Caco-2 (cell line): ENCODE results near the gene DOCK10. TPM values are rescaled to one million over a fixed set of nuclear protein-coding genes. Genes with fewer than 3 reads are reported as not detected.

Source experiments
- BruUV-seq: library from RNA; stranded (reverse); fragments of 400-500 nt; replicated peaks from 2 replicates; lab custom pipeline; 2021; lab: Mats Ljungman, UMichigan
- CTCF ChIA-PET: fragments of 300-600 bp; sonication (Branson Sonifier 250); formaldehyde crosslinking; loops from one replicate; lab custom pipeline; 2022; ENCODE audit warnings: antibody characterized with exemption; lab: Charles Lee
- POLR2A ChIA-PET: fragments of 300-600 bp; sonication (Branson Sonifier 250); formaldehyde crosslinking; loops from one replicate; lab custom pipeline; 2022; ENCODE audit warnings: antibody characterized with exemption; lab: Charles Lee
- DNase-seq, 2 experiments: peaks; one replicate each; pipeline versions ENCODE4 v3.0.0 to v3.0.0-alpha.2; 2020 to 2022
- H3K27me3 ChIP-seq: replicated peaks from 2 replicates; pipeline ENCODE4 v1.6.0; 2011; ENCODE audit warnings: low read length; ENCODE audit not compliant: control insufficient read depth, insufficient read depth
- H3K36me3 ChIP-seq: 2 replicates; pipeline ENCODE4 v1.5.1; 2011; ENCODE audit warnings: low read length; ENCODE audit not compliant: control insufficient read depth, insufficient read depth
- H3K4me1 ChIP-seq: fragments of 250-450 bp; sonication (Bioruptor Pico); 2 replicates; pipeline ENCODE4 v1.5.1; 2020; ENCODE audit warnings: mild to moderate bottlenecking
- H3K4me3 ChIP-seq: 2 replicates; pipeline ENCODE4 v1.5.1; 2011; ENCODE audit warnings: low read depth, mild to moderate bottlenecking, control low read depth, low read length
- H3K9me3 ChIP-seq: fragments of 250-450 bp; sonication (Bioruptor Pico); 2 replicates; pipeline ENCODE4 v1.5.1; 2020; ENCODE audit warnings: mild to moderate bottlenecking, moderate library complexity
- H3K27ac Mint-ChIP-seq: one replicate; pipeline ENCODE4 v1.8.0; 2022; ENCODE audit warnings: mixed read lengths; ENCODE audit not compliant: unreplicated experiment
- H3K27me3 Mint-ChIP-seq: one replicate; pipeline ENCODE4 v1.8.0; 2022; ENCODE audit warnings: mixed read lengths; ENCODE audit not compliant: insufficient read depth, unreplicated experiment
- H3K36me3 Mint-ChIP-seq: one replicate; pipeline ENCODE4 v1.8.0; 2022; ENCODE audit warnings: mild to moderate bottlenecking, mixed read lengths; ENCODE audit not compliant: insufficient read depth, unreplicated experiment
- H3K4me1 Mint-ChIP-seq: one replicate; pipeline ENCODE4 v1.8.0; 2022; ENCODE audit warnings: low read depth, mixed read lengths; ENCODE audit not compliant: unreplicated experiment
- H3K4me3 Mint-ChIP-seq: one replicate; pipeline ENCODE4 v1.8.0; 2022; ENCODE audit warnings: mild to moderate bottlenecking, moderate library complexity, mixed read lengths; ENCODE audit not compliant: unreplicated experiment
- H3K9me3 Mint-ChIP-seq: one replicate; pipeline ENCODE4 v1.8.0; 2022; ENCODE audit warnings: mixed read lengths; ENCODE audit not compliant: unreplicated experiment
- CTCF ChIP-seq, 2 experiments: fragments of 200-600 bp in 1 of 2; IDR thresholded peaks; 1 replicate in 1 of 2; 2 replicates in 1 of 2; pipeline versions ENCODE4 v1.5.1 to v1.8.0; 2011 to 2022; ENCODE audit warnings: antibody characterized with exemption in 1 of 2, control low read depth in 1 of 2, inconsistent platforms in 1 of 2, low read depth in 1 of 2, low read length in 1 of 2, mild to moderate bottlenecking in 1 of 2, moderate library complexity in 1 of 2; ENCODE audit not compliant: insufficient read depth in 1 of 2, severe bottlenecking in 1 of 2, unreplicated experiment in 1 of 2
- intact Hi-C: fragments of 100-400 bp; cut with micrococcal nuclease; formaldehyde crosslinking; loops from one replicate; pipeline ENCODE4 v1.10.0; 2022; ENCODE audit not compliant: unreplicated experiment
- total RNA-seq: library from RNA; stranded (reverse); gene quantifications from 2 replicates; pipeline ENCODE4 v1.2.3, GENCODE V29; 2022

The DOCK10 gene
- total RNA-seq, 1 experiment from 2014 or later: not detected

DNA sequence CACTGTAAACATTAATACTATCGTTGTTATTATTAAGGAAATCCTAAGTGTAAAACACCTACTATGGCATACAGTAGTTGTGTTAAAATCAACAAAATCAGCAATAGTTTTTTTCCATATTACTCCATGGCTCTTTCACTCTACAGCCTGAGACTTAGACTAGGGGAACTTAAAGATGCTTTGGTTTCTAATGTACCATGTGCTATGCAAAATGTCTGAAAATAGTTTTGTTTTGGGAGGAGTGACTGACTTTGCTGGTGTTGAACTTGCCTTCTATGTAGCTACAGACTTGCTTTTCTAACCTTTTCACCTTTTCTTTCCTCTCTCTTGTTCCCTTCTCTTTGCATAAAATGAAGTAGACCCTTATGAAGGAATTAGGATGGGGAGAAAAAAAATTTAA, 167.1 kb downstream of the DOCK10 start:
- H3K27me3 Mint-ChIP-seq: no peaks in the 10 kb centered on the region
- no TSS peak for BruUV-seq

GRCh38 chr2:224871813-224872212, 170.5 kb downstream of the DOCK10 start:
- ChIA-PET CTCF (no interaction called here), POLR2A (no interaction called here)
- Mint-ChIP-seq H3K4me3 (no peak overlapping the region), H3K4me1 (no peaks in the 10 kb centered on the region), H3K9me3 (no peaks in the 10 kb centered on the region), H3K27ac (no peak overlapping the region), H3K36me3 (no peaks in the 10 kb centered on the region), H3K27me3 (peaks cover 7% of the 10 kb centered on the region)
- no TSS peak for BruUV-seq
- Histone ChIP-seq H3K4me1 (no peaks in the 10 kb centered on the region), H3K9me3 (no peaks in the 10 kb centered on the region), H3K4me3 (no peak overlapping the region), H3K27me3 (no peaks in the 10 kb centered on the region), H3K36me3 (no peaks in the 10 kb centered on the region)
- intact Hi-C loops: no loop called here
- no peak for DNase-seq
- TF ChIP-seq CTCF (IDR thresholded peaks at IDR 0.05; ENCODE audit: insufficient read depth in 1 of 2, low read depth in 1 of 2, low read length in 1 of 2, severe bottlenecking in 1 of 2, unreplicated experiment in 1 of 2): no peak

More for the DNA sequence above, 167.1 kb downstream of the DOCK10 start:
- Mint-ChIP-seq H3K4me3 (no peak overlapping the region), H3K36me3 (no peaks in the 10 kb centered on the region), H3K9me3 (no peaks in the 10 kb centered on the region), H3K27ac (no peak overlapping the region), H3K4me1 (no peaks in the 10 kb centered on the region)
- no peaks in the 10 kb centered on the region for H3K9me3 ChIP-seq
- CTCF ChIA-PET: no interaction called here
- H3K4me1 ChIP-seq: no peaks in the 10 kb centered on the region
- POLR2A ChIA-PET: no interaction called here
- H3K27me3 ChIP-seq: no peaks in the 10 kb centered on the region
- H3K4me3 ChIP-seq: no peak overlapping the region
- intact Hi-C loops: no loop called here
- DNase-seq: no peak
- no peaks in the 10 kb centered on the region for H3K36me3 ChIP-seq
- no peak for TF ChIP-seq CTCF (IDR thresholded peaks at IDR 0.05; ENCODE audit: insufficient read depth in 1 of 2, low read depth in 1 of 2, low read length in 1 of 2, severe bottlenecking in 1 of 2, unreplicated experiment in 1 of 2)

- no peak overlapping the region for H3K4me3 ChIP-seq
- Mint-ChIP-seq H3K4me3 (no peak overlapping the region), H3K27me3 (peaks cover 10% of the 10 kb centered on the region), H3K27ac (no peak overlapping the region), H3K4me1 (no peaks in the 10 kb centered on the region), H3K36me3 (no peaks in the 10 kb centered on the region), H3K9me3 (no peaks in the 10 kb centered on the region)
- ChIA-PET CTCF (no interaction called here), POLR2A (no interaction called here)
- H3K9me3 ChIP-seq: no peaks in the 10 kb centered on the region
- TF ChIP-seq CTCF (IDR thresholded peaks at IDR 0.05; ENCODE audit: insufficient read depth in 1 of 2, low read depth in 1 of 2, low read length in 1 of 2, severe bottlenecking in 1 of 2, unreplicated experiment in 1 of 2): no peak
- BruUV-seq: no TSS peak
- no peaks in the 10 kb centered on the region for H3K4me1 ChIP-seq
- intact Hi-C loops: no loop called here
- H3K36me3 ChIP-seq: no peaks in the 10 kb centered on the region
- DNase-seq: no peak
- no peaks in the 10 kb centered on the region for H3K27me3 ChIP-seq
Observed at GRCh38 chr2:224870341-224870740, 171.9 kb downstream of the DOCK10 start.
